Fibroblast of skin of abdomen (primary cell): ENCODE measurements around the gene OR2T10. TPM values are rescaled to one million over a fixed set of nuclear protein-coding genes. Genes with fewer than 3 reads are reported as not detected.
"Not testable (repeated sequence)": the region's sequence is repeated elsewhere in the genome, so short reads cannot be mapped to it uniquely, and the experiment has no call there.

Source experiments
- DNase-seq: peaks from one replicate; pipeline ENCODE4 v3.0.0-alpha.2; 2013
- polyA plus RNA-seq, 2 experiments: library from polyadenylated mRNA; unstranded; fragments of 120-200 nt; gene quantifications; one replicate each; pipeline ENCODE4 v1.2.1, GENCODE V29; 2013; ENCODE audit not compliant: insufficient read length in 2 of 2

The OR2T10 gene, protein sequence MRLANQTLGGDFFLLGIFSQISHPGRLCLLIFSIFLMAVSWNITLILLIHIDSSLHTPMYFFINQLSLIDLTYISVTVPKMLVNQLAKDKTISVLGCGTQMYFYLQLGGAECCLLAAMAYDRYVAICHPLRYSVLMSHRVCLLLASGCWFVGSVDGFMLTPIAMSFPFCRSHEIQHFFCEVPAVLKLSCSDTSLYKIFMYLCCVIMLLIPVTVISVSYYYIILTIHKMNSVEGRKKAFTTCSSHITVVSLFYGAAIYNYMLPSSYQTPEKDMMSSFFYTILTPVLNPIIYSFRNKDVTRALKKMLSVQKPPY
- polyA plus RNA-seq (2013, experiment 1 of 2; ENCODE audit: insufficient read length), result not detected
- polyA plus RNA-seq (2013, experiment 2 of 2; ENCODE audit: insufficient read length), result not detected

DNA sequence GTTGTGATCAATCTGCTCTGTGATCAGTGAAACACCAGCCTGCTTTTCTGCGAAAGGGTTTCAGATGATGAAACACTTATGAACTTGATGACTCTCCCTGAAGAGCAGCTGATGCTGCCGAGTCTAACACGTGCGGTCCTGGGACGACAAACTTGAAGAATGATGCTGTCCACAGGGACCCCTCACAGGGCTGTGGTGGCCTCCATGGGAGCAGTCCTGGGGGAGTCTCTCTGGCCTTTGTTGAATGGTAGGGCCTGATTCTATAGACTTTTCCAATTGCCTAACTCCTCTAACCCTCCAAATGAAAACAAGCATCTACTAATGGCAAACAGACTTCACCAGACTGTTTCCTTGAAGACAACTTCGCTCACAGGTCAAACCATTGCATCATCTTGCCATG, at the start of gene OR2T10:
TSS of gene OR2T10 (minus strand) at position 112 of the 400 bp plus-strand sequence. CDS start 3,932 bp downstream, outside the sequence.
- no peak for DNase-seq

DNA sequence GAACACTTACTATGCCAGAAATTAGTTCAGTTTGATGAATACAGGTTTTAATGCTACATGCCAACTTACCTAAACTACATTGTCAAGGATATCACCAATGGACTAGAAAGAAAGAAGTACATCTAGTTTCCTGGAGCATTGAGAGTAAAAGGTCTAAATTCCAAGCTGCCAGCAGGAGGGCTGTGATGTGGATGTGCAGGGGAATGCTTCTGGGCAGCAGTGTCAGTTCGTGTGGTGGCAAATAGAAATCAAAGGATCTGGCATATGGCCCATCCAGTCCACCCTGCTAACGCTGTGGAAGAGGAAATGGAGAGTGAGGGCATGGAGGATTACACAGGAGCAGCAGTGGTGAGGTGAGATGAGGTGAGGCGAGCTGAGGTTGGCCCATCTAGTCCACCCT, 47.7 kb upstream of the OR2T10 start, which contains the start of gene OR2T35:
TSS of gene OR2T35 (minus strand) at position 101 of the 400 bp plus-strand sequence. CDS start 6,020 bp downstream, outside the sequence.
- DNase-seq, result not testable (repeated sequence)

DNA sequence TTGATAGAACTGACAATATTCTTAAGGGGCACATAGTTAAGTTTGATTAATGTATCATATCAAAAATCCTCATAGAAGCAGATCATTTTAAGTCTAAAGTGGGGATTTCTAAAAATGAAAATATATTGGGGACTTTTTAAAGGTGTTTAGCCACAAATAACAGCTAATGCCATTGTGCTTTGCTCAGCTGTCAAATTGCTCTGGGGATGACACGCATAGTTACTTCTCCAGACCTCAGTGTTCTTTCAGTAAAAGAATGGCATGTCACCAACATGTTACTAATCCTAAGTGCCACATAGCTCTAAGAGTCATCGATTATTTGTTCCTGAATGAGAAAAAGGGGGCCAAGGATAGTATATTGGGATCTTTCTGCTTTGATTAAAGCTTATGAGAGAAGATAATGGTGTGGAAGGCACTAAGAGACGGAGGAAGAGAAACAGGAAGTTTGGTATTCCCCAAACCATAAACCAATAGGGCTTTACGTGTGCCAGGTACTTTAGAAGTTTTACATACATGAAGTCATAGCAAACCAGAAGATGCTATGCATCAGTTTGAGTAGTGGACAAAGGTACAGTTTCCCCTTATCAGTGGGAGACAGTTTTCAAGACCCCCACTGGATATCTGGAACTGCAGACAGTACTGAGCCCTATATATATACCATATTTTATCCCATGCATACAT, 45.6 kb upstream of the OR2T10 start:
- not testable (repeated sequence) for DNase-seq

DNA sequence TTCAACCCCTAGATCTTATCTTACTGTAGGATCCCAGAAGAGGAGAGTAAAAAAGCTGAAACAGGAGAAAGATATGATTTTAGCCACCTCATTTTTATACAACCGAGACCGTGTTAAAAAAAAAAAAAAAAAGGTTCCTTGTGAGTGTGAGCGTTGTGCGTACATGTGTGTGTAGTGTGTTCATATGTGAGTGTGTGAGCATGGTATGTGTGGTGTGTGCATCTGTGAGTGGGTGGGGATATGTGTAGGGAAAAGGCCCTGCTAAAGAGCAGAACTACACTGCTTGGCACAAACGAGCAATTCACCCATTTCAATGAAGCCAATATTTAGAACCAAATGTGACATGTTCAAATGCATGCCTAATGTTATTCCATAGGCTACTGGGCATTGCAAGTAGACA, 44.1 kb upstream of the OR2T10 start:
- not testable (repeated sequence) for DNase-seq

DNA sequence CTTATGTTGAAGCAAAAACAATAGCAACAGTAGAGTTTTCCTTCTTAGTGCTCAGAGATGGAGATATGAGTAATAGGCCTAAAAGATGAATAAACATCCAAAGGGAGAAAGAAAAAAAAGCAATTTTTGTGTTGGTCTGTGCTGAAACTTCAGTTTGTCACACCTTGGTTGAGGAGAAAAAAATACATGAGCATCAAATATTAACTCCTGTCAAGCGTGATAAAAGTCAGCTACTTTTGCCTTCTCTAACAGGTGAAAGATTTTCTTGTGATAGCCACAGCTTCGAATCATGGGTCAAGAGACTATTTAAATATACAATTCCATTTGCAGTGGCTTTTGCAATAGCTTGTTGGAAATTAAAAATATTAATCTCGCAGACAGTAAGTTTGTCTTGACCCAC, 43.4 kb upstream of the OR2T10 start:
- not testable (repeated sequence) for DNase-seq

DNA sequence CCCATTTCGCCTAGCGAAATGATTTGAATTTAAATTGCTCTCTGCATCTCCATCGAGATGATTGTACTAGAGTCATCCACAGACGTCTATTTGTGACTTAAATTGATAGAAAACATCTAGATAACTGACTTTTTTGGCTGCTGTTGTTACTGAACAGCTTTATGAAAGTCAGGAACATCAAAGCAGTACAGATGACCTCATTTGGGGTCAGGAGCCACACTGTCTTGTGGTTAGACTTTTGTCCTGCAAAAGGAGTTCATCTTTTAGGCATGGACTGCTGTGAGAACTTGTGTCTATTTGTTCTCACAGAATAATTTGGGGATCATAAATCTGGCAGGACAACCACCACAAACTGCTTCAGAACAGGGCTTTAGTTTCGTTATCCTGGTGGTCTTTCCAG, 42.2 kb upstream of the OR2T10 start:
- not testable (repeated sequence) for DNase-seq

DNA sequence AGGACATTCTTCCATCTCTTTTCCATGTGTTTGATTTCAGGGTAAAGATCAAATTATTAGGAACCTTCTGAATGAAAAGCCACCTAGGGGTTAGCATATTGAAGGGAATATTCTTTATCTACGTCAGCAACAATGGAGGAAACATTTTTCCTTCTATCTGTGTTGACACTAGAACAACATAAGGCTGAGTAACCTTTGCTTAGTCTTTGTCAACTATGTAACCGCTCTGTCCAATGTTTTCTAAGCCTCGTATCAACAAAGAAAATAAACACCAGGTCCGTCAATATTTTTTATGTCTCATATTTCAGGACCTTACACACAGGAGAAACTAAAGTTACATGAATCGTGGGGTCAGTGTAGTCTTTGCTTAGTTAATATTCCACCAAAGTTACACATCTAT, 39.1 kb upstream of the OR2T10 start:
- DNase-seq, result not testable (repeated sequence)

DNA sequence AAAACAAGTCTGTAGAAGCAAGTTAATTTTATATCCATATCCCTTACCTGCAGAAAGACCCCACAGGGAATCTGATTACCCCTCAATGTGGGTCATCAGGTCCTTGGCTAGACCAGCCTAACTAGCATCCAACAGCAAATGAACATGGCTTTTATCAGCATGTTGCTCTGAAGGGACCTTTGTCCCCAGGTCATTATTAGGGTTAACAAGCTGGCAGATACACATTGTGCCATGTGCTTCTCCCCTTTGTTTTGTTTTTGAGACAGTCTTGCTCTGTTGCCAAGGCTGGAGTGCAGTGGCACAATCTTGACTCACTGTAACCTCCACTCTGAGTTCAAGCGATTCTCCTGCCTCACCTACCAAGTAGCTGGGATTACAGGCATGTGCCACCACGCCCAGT, 37.5 kb upstream of the OR2T10 start, which contains the start of gene OR2T11:
TSS of gene OR2T11 (minus strand) at position 101 of the 400 bp plus-strand sequence. CDS start 7,963 bp downstream, outside the sequence.
- DNase-seq, result not testable (repeated sequence)

DNA sequence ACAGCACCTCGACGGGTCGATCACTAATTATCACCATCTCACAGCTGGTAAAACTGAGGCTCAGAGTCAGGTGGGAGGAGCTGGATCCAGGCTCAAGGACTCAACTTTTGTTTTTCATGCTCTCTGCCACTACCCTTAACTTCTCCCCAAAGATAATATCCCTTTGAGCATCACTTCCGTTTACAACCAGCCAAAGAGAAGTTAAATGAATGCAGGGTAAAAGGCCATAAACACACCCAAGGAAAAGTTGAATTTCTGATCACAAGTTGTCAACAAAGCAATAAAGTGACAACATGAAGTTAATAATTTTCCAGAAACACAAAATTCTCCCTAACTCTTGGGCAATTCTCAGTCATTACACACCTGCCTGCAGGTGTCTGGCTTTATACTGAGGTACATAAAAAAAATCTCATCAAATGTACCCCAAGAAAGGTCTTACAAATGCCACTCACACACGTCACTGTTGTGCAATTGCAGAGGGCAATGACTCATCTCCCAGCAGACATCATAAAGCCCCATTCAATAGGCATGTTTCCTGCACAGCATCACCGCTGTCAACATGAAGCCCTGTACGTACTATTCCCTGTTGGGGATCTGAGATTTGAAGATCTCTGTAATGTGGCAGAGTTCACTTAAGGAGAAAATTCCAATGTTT, 34.0 kb upstream of the OR2T10 start:
- DNase-seq, result no peak

DNA sequence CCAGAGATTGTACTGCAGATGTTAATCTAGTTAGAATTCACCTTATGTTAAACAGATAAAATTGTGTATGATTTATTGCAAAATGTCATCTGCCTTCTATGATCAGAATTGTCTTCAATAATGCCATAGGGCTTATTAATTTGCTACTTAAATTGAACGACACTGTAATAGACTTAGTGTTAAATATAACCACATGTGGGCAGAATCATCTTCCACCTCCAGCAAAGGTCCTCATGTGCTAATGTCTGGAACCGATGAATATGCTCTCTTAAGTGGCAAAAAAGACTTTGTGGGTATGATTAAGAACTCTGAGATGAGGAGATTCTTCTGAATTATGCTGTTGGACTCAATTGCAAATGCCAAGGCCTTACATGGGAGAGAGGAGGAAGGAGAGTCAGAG, 33.1 kb upstream of the OR2T10 start:
- DNase-seq, result no peak

DNA sequence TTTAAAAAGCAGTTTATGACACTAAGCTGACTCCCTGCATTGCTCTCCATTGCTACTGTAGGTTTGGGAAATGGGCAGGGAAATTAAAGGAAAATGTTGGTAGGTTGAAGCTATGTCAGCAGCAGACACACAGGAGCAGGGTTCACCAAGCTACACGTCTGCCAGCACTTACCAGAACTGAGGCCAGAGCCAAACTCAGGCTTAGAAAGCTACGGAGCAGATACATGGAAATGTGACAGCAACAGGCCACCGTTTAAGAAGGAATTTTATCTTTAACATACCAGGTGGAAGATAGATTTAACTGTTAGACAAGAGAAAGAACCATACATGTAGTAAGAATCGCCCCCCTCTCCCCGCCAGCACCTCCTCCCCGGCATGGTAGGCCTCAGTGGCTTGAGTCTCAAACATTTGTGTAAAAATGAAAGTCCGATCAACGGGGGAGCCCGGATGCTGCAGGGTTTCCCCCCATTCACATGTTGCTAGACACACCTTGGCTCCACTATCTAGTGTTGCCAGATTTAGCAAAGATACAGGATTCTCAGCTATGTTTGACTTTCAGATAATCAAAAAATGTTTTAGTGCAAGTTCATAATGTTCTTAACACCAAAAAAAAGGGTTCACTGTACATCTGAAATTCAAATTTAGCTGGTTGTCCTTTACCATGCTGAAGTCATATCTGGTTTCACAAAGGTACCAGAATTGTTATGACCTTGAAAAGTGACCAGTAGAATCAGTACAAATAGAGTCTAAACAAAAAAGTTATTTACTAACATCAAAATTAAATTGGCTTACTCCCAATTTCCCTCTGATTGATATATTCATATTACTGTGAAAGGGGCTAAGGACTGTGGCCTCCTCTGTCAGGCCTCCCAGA, 30.7 kb upstream of the OR2T10 start:
- DNase-seq, result no peak

DNA sequence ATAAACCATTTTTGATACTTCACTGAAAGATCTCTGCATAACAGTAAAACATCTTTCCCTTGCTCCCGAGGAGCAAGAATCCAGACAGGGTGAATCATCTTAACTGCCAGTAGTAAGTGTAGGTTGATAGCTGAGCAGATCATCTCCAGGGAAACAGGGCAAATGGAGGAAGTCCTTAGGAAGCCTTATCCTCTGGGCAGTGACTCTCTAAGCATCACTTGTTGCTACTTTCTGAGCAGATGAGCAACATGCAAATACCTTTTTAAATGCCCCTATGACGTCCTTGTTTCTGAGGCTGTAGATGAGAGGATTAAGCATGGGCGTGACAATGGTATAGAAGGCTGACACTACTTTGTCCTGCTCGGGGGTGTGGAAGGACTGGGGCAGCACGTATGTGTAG, 28.5 kb upstream of the OR2T10 start:
- no peak for DNase-seq

DNA sequence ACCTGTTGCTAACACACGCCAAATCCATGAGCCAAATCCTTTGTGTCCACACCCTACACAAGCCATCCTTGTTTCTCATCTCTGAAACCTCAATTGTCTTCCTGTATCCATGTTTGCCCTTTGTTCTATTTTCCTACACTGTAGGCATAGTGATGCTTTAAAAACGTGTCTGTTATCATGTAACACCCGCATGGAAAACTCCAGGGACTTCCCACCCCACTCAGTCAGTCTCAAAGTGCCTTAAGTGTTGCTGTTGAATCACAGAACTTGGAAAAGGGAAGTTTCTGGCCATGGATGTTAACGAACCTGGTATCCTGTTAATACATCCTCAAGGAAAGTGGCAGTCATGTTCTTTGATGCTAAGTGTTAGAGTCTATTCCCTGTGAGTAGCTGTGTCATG, 27.7 kb upstream of the OR2T10 start:
- no peak for DNase-seq

DNA sequence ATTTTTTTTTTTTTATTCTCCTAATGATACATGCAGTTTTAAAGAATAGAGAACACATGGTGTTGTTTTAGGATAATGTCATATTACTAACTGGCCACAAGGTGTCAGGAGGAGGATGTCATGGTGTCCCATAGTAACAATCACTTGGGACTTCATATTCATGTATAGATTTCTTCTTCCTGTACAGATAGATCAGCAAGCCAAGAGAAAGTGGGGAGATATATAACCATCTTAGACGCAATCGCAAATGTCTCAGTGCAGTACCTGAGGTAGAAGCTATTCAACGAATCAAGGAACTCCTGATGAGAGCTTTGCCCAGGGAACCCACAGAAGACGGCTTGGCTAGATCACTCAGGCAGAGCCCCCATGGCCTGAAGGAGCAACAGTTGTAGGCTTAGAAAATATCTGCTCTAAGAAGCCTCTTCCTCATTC, 25.1 kb upstream of the OR2T10 start:
- DNase-seq, result no peak

DNA sequence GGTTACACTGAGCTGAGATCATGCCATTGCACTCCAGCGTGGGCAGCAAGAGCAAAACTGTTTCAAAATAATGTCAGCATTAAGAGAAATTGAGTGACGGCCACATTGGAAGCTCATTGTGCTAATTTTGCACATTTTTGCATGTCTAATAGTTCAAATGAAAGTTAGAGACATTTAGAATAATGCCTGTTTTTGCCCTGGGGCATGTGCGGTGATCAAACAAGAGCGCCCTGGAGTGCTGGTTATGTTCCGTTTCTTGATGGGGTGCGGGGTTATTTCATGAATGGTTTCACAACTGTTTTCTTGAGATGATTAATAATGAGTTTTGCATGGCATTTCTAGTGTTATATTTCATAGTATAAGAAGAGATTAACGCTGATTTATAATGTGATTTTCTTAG, 24.3 kb upstream of the OR2T10 start:
- DNase-seq, result no peak

DNA sequence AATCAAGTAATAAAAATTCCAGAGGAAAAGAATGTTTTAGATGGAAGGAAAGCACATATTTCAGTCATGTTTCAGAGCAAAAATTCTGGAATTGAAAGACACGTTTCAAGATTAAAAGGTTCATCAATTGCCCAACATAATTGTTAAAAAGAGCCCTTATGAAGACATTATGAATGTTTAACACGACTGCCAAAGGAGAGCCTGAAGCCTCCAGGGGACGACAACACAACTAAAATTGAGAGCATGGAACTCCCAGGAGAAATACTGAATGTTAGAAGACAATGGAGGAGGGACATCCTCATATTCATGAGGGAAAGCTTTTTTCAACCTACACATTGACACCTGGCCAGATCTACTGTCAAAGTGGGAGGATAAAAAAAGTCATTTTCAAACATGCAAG, 21.4 kb upstream of the OR2T10 start:
- DNase-seq, result no peak

DNA sequence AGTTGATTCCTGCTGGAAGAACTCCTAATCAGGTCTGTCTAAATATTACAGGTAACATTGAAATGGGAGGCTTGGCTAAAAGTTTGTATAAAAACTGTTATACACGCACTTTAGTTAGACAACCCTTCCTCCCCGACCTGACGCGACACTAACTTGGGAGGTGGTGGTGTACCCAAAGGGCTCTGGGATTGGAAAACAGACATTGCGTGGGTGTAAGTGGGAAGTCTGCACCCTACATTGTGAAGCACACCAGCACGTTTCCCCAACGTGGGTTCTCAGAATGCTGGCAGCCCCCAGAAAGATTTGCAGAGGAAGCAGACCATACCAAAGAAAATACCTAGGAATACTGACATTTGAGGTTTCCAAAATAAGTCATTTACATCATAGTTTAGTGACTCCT, 20.6 kb upstream of the OR2T10 start:
- no peak for DNase-seq

DNA sequence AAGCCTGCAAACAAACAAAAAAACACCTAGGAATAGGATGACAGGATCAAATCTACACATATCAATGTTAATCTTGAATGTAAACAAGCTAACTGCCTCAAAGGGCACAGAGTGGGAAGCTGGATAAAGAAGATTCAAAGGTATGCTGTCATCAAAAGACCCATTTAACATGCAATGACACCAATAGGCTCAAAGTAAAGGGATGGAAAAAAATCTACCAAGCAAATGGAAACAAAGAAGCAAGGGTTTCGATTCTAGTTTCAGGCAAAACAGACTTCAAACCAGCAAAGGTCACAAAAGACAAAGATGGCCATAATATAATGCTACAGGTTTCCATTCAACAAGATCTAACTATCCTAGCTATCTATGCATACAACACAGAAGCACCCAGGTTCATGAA, 16.2 kb upstream of the OR2T10 start:
- DNase-seq, result no peak

DNA sequence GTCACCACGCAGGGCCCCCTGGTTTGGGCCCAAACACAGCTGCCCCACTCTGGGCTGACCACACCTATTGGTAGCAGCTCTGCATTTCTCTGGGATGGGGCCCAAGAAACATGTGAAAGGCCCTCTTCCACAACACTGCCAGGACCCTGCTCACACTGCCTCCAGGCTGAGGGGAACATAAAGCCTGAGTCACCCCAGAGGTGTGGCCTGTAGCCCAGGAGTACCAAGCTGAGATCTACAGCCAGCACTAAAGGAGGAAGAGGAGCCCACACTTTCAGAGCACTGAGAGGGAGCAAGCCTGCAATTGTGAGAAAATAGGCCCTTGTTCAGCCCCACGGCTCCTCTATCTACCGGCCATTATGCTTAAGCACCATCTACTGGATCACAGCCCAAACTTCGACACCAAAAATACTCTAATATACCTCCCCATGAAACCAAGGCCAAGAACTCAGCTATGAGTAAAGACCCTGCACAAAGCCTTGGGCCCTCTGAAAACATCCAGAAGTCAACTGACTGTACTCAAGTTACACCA, 14.4 kb upstream of the OR2T10 start:
- DNase-seq, result no peak

DNA sequence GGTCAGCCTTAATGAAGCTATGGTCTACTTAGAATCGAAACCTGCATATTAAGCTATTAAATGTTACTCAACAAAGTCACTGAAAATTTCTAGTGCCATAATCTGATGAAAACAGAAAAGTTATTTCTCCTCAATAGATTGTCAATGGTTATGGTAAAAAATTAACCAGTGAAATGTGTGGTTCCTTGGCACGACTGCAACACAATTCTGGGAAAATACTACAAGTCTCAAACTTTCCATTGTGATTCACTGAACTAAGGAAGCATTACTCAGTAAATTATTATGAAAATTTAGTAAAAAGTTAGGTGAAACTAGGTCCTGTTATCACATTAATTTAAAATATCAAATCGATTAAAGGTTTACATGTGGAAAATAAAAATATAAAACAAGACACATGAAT, 12.8 kb upstream of the OR2T10 start:
- no peak for DNase-seq

DNA sequence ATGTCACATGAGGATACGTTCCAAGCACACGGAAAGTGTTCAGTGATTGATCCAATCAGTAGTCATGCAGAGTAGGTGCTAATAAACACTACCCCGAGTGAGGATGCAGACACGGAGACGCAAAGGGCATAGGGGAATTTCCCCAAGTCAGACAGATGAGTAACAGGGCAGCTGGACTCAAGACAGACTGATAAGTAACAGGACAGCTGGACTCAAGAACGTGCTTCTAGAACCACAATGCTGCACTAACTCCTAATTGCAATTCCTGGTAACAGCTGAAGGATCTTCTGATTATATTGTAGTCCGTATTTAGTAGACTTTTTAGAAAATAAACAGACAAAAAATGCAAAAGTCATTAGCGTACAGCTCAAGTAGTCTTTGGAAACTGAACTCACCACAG, 1.9 kb upstream of the OR2T10 start:
- no peak for DNase-seq

DNA sequence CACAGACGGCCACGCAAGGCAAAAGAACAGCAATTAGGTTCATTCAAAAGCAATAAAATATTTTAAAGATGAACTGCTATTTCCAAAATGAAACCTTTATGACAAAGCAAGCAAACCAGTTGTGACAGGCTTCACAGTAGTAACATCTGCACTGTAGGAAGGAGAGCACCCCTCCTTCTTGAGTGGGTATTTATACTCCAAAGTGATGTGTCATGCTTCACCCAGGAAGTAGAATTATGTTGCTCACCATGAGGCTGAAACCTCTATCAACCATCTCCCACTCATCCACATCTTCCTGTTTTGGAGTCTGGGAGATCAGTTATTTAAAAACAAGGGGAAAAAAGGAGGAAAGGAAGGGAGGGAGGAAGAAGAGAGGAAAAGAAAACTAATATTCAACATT, 885 bp downstream of the OR2T10 start:
- no peak for DNase-seq
